Aorta (tissue), 5 donors: ENCODE data around the gene CD81. TPM values are rescaled to one million over a fixed set of nuclear protein-coding genes. Genes with fewer than 3 reads are reported as not detected.

ENCODE experiments used
- ATAC-seq: fragments of 200-7000 bp; cut with Tn5 transposase; one replicate; pipeline ENCODE4 v1.9.1; 2022; ENCODE audit warnings: moderate library complexity; ENCODE audit not compliant: low FRiP score
- DNase-seq, 2 donors: peaks; one replicate each; pipeline ENCODE4 v3.0.0-alpha.2; 2020
- H3K27ac ChIP-seq, 2 donors: one replicate each; pipeline ENCODE4 v1.5.1; 2013; ENCODE audit warnings: low read length in 2 of 2, mild to moderate bottlenecking in 2 of 2, moderate library complexity in 2 of 2, control low read depth in 1 of 2, inconsistent platforms in 1 of 2, low read depth in 1 of 2
- H3K27me3 ChIP-seq, 2 donors: one replicate each; pipeline ENCODE4 v1.6.1; 2013; ENCODE audit warnings: control low read depth in 1 of 2, low read length in 1 of 2, mild to moderate bottlenecking in 1 of 2, moderate library complexity in 1 of 2; ENCODE audit not compliant: insufficient read depth in 2 of 2, control insufficient read depth in 1 of 2
- H3K36me3 ChIP-seq, 2 donors: one replicate each; pipeline ENCODE4 v1.6.1; 2013; ENCODE audit warnings: control low read depth in 1 of 2, low read length in 1 of 2, mild to moderate bottlenecking in 1 of 2; ENCODE audit not compliant: insufficient read depth in 2 of 2, control insufficient read depth in 1 of 2
- H3K4me1 ChIP-seq, 2 donors: one replicate each; pipeline ENCODE4 v1.6.1; 2013; ENCODE audit warnings: low read length in 2 of 2, control low read depth in 1 of 2, mild to moderate bottlenecking in 1 of 2, moderate library complexity in 1 of 2; ENCODE audit not compliant: insufficient read depth in 2 of 2, control insufficient read depth in 1 of 2
- H3K4me3 ChIP-seq, 2 donors: one replicate each; pipeline ENCODE4 v1.5.1; 2013; ENCODE audit warnings: low read length in 2 of 2, control low read depth in 1 of 2, mild to moderate bottlenecking in 1 of 2
- H3K9me3 ChIP-seq: one replicate; pipeline ENCODE4 v1.6.1; 2013; ENCODE audit warnings: mild to moderate bottlenecking, low read length; ENCODE audit not compliant: control insufficient read depth
- WGBS, 2 donors: extraction: QIAGEN DNeasy Blood & Tissue Kit; methylation state at CpG; one replicate each; pipeline ENCODE4 v1.1.7; 2013; 5-methylcytosine and 5-hydroxymethylcytosine counted together
- intact Hi-C, 2 donors: fragments of 100-400 bp; cut with DNase I; formaldehyde crosslinking; loops; one replicate each; pipeline versions ENCODE4 v1.14.2 to v1.15.0; 2022
- polyA plus RNA-seq, 2 donors: library from polyadenylated mRNA; stranded (reverse); fragments of 200-250 nt; gene quantifications; one replicate each; pipeline ENCODE4 v1.2.3, GENCODE V29; 2013
- total RNA-seq, 2 donors: library from RNA; stranded (reverse); fragmentation: NEBNext Ultra II Directional; extraction: Animal tissue kit (Norgen Biotek cat#: 25700); gene quantifications; one replicate each; pipeline ENCODE4 v1.2.1, GENCODE V29; 2021
- donor health status: healthy with polysubstance abuse.
- donor health status: Bipolar disorder and iron deficiency.
- donor health status: DM: no; HTN: no; CAD: no.
- donor health status: DM: no; HTN: no; CAD: no.
- donor health status: DM: yes; HTN: yes; CAD: no.

CD81 gene
- total and polyA plus RNA-seq, 4 donors, result 363 to 784 (median 579) TPM

- Histone ChIP-seq H3K4me3 (no peak overlapping the region), H3K36me3 (no peaks in the 10 kb centered on the region), H3K27me3 (no peaks in the 10 kb centered on the region), H3K27ac (no peak overlapping the region), H3K9me3 (no peaks in the 10 kb centered on the region), H3K4me1 (no peaks in the 10 kb centered on the region)
- WGBS, 2 donors, result 77 to 87% methylated on average over 8 of the region's 8 CpGs
- intact Hi-C loops, result no loop called here
- ATAC-seq (no peak), DNase-seq (no peak)
These were observed 17.7 kb downstream of the CD81 start for GRCh38 chr11:2394818-2395105.

GRCh38 chr11:2395211-2395730 is 18.2 kb downstream of the CD81 start:
- ATAC-seq (no peak), DNase-seq (no peak)
- no peaks in the 10 kb centered on the region for H3K4me1 ChIP-seq
- intact Hi-C loops, result no loop called here
- H3K4me3 ChIP-seq, result no peak overlapping the region
- WGBS, 2 donors, result 86 to 88% methylated on average over 25 to 26 of the region's 26 CpGs
- H3K27ac ChIP-seq, result no peak overlapping the region
- no peaks in the 10 kb centered on the region for H3K9me3 ChIP-seq
- no peaks in the 10 kb centered on the region for H3K36me3 ChIP-seq
- H3K27me3 ChIP-seq, result no peaks in the 10 kb centered on the region

GRCh38 chr11:2395856-2396255 is 18.7 kb downstream of the CD81 start:
- Histone ChIP-seq H3K4me1 (no peaks in the 10 kb centered on the region), H3K27me3 (no peaks in the 10 kb centered on the region), H3K9me3 (no peaks in the 10 kb centered on the region), H3K27ac (no peak overlapping the region), H3K4me3 (no peak overlapping the region), H3K36me3 (no peaks in the 10 kb centered on the region)
- WGBS, 2 donors, result 88 to 93% methylated on average over 16 to 17 of the region's 17 CpGs
- DNase-seq (no peak), ATAC-seq (no peak)
- intact Hi-C loops, result no loop called here

- intact Hi-C loops, result no loop called here
- H3K27ac ChIP-seq, result no peak overlapping the region
- H3K36me3 ChIP-seq, result no peaks in the 10 kb centered on the region
These were observed 19.4 kb downstream of the CD81 start for GRCh38 chr11:2396471-2396870.

GRCh38 chr11:2397005-2397404 is 19.9 kb downstream of the CD81 start:
- Histone ChIP-seq H3K4me1 (no peaks in the 10 kb centered on the region), H3K27ac (no peak overlapping the region), H3K9me3 (no peaks in the 10 kb centered on the region), H3K4me3 (no peak overlapping the region), H3K27me3 (no peaks in the 10 kb centered on the region), H3K36me3 (no peaks in the 10 kb centered on the region)
- DNase-seq (no peak), ATAC-seq (no peak)
- intact Hi-C loops, result no loop called here
- WGBS, 2 donors, result 87 to 90% methylated on average over 12 of the region's 12 CpGs

More at GRCh38 chr11:2396471-2396870, 19.4 kb downstream of the CD81 start:
- Histone ChIP-seq H3K4me1 (no peaks in the 10 kb centered on the region), H3K9me3 (no peaks in the 10 kb centered on the region), H3K4me3 (no peak overlapping the region), H3K27me3 (no peaks in the 10 kb centered on the region)
- no peak for DNase-seq
- no peak for ATAC-seq
- WGBS, 2 donors, result 89 to 90% methylated on average over 26 of the region's 26 CpGs

GRCh38 chr11:2398664-2399355 is 21.7 kb downstream of the CD81 start:
- peak overlapping the region; percentile 87 to 95 for H3K27ac ChIP-seq
- no peaks in the 10 kb centered on the region for H3K27me3 ChIP-seq
- intact Hi-C loops, result no loop called here
- no peaks in the 10 kb centered on the region for H3K4me1 ChIP-seq
- no peaks in the 10 kb centered on the region for H3K9me3 ChIP-seq
- ATAC-seq (no peak), DNase-seq (no peak)
- H3K4me3 ChIP-seq, result no peak overlapping the region
- peaks cover 0 to 3% of the 10 kb centered on the region in 2 donors for H3K36me3 ChIP-seq
- WGBS, 2 donors, result 33 to 43% methylated on average over 7 of the region's 7 CpGs

GRCh38 chr11:2399488-2400068 is 22.5 kb downstream of the CD81 start:
- no peaks in the 10 kb centered on the region for H3K27me3 ChIP-seq
- peak in 1 of 2 donors; percentile 84 for DNase-seq
- peak; percentile 39 for ATAC-seq
- peaks cover 0 to 3% of the 10 kb centered on the region in 2 donors for H3K36me3 ChIP-seq
- no peaks in the 10 kb centered on the region for H3K9me3 ChIP-seq
- WGBS, 2 donors, result 3 to 4% methylated on average over 22 to 23 of the region's 23 CpGs
- intact Hi-C loops, result loop anchor here in 1 of 2 donors (1.0 to 5.0 kb wide), 4 partner anchors 17 to 1122 kb away; partner anchors contain the start of gene CD81
- no peaks in the 10 kb centered on the region for H3K4me1 ChIP-seq
- H3K4me3 ChIP-seq, result peak overlapping the region; percentile 6 to 48
- H3K27ac ChIP-seq, result peak overlapping the region; percentile 87 to 95

GRCh38 chr11:2400069-2400761 is 23.1 kb downstream of the CD81 start, which contains the start of gene TSSC4:
Gene TSSC4 (plus strand): TSS chr11:2400750. CDS start chr11:2402634, 1,884 bp downstream.
- Histone ChIP-seq H3K36me3 (peaks cover 0 to 3% of the 10 kb centered on the region in 2 donors), H3K9me3 (no peaks in the 10 kb centered on the region), H3K27ac (peak within 1 kb of the TSS; percentile 87 to 95), H3K4me1 (no peaks in the 10 kb centered on the region), H3K4me3 (peak within 1 kb of the TSS; percentile 68 to 72), H3K27me3 (no peaks in the 10 kb centered on the region)
- intact Hi-C loops, result loop anchor here in 1 of 2 donors (1.0 to 5.0 kb wide), 4 partner anchors 17 to 1123 kb away; partner anchors contain the start of gene CD81
- WGBS, 2 donors, result 0% methylated on average over 59 to 66 of the region's 66 CpGs
- DNase-seq (peak; percentile 100), ATAC-seq (peak; percentile 95)
